NCI-H1105 (cell line): ENCODE results near the gene FGD4.
"Not testable (repeated sequence)": the region's sequence is repeated elsewhere in the genome, so short reads cannot be mapped to it uniquely, and the experiment has no call there.

ENCODE experiments used
- DNase-seq: peaks from one replicate; lab custom pipeline; 2025; lab: John Stamatoyannopoulos, UW

The FGD4 gene

DNA sequence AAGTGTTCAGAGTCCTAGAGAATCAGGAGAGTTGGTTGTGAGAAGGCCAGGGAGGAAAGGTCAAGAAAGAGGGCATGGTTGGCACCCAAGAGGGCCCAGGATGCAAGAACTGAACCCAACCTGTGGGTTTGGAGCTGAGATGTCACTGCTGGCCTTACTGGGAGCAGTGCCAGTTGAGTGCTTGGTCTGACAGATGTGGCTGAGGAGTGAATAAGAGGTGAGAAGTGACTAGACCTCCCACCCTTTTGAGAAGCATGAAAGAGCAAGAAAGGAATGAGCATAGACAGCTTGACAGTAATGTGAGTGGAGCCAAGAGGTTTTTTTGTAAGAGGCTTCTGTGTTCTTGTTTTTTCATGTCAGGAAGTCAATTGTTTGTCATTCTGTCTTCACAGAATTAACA lies 95.3 kb downstream of the FGD4 start:
- no peak for DNase-seq

DNA sequence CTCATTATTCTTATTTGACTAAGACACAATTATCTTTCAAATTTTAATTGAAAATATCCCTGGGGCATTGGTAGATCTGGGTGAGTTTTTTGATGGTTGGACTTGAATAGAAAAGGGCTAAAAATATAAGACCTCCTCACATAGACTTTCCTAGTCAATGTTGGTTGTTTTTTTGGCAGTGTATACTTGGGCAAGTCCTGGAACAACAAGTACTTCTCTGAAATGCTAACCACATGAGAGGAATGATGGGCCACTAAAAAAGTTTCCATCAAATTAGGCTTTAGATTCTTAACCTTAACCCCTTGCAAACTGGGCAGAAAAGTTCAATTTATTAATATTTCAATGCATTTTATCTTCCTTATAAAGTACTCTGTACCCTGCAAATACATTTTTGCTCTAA lies 97.6 kb downstream of the FGD4 start:
- no peak for DNase-seq

DNA sequence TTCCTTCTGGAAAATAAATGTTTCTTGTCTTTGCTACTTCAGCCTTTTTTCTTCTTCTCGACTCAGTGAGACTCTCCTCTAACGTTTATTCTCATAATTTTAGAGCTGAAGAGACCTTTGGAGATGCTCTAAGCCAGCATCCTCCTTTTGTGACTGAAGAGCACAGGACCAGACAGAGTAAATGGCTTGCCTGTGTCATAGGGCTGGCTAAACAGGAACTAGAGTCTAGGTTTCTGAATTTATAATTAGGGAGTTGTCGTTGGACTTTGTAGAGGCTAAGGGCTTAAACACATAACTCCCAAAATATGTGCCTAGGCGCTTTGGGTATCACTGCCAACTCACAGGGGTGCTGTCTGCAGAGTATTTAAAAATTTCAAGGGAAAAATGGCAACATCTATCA lies 98.5 kb downstream of the FGD4 start:
- DNase-seq, result no peak

DNA sequence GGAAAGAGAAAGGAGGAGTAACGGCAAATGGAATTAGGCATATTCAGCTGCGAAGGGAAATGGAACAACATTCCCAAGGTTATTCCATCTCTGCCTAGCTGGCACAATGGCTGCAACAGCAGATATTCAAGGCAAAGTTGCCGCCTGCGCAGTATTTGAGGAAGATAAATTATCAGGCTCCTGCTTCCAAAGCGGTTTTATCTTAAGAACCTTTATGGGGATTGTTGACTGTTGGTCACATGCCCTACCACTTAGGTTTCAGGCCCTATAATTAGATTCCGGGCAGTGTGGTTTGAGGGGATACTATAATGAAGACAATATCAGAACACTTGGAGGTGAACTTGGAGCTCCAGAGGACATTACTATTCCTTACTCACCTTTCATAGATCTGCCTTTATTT lies 99.7 kb downstream of the FGD4 start:
- DNase-seq, result no peak

DNA sequence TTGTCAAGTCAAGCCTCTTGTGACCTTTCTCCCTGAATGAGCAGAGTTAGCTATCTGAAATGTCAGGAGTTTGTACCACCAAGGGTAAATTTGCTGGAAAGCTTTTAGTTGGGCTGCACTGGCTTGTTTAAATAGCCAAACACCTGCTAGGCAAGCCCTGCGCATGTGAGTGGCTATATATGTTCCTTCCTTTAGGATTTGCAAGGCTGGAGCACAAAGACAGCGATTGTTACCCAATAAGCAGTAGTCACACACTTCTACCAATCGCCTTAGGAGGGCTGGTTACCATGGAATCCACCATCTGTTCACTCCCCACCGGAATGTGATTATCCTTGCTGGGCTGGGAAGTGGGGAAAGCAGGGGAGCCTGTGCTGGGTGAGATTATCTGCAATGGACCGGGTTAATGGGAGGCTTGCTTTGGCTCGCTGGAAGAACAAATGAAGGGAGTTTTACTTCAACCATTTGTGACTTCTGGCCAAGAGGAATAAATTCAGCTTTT lies 102.5 kb downstream of the FGD4 start:
- peak; percentile 83 for DNase-seq

DNA sequence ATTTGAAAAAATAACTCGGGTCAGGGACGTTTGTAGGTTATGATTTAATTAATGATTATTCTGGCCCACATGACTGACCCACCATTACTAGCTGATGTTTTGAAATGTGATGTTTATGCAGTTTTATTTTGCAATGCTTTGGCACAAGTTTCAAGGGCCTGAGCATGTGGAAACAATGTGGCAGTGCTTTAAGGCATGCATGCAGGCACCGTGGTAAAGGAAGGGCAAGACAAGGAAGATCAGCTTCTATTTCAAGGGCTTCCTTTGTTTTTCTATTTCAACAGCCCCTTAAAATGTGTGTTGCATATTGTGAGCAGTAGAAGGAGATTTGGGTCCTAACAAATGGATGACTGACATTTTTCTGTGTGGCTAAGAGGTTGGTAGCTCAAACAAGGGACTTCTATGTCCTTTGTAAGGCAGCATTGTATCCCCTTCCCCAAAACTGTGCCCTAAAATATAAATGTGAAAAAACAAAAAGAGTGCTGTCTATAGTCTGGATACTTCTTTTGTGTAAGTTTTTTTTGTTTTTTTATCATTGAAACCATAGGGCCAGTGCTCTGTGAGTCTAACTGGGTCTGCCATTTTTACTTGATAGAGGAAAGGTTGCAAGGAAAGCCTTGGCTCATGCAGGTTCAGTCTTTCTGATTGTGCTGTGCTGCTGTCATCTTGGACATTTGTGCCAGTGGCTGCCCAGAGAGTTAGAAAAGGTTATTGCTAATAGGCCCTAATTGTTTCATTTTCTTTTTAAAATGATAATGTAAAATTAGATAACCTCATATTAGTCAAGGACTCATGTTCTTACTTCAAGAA lies 103.5 kb downstream of the FGD4 start:
- no peak for DNase-seq

DNA sequence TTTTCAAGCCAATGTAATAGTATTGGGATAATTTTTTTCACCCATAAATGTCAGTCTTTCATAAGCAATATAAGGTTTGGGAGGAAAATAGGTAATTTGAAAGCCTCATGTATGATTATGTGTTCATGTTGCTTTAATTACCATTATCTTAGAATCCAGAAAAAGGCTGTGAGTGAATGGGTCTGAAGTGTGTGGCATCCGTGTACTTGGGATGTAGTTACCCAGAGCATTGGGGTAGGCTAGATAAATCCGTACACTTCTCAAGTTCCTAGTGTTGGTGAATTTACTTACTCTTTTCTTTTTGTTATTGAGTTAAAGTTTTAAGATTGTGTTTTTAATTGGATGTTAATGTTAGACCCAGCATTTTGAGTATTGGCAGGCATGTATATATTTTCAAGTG lies 104.4 kb downstream of the FGD4 start:
- DNase-seq, result no peak

DNA sequence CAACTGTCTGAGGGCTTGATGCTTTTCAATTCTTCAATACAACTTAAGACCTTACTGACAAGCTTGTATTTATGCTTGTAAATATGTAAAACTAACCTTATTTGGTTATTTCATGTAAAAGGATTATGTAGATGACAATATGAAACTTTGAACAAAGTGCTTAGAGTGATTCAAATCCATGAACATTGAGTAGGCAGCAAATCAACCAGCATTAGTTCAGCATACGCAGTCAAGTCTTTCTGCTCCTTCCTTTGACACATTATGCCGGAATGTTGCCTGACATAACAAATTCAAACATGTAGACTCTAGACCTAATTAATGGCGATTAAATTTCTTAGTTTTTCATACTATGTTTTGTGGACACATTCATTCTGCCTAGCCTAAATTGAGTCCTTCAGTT lies 105.2 kb downstream of the FGD4 start:
- DNase-seq, result no peak

DNA sequence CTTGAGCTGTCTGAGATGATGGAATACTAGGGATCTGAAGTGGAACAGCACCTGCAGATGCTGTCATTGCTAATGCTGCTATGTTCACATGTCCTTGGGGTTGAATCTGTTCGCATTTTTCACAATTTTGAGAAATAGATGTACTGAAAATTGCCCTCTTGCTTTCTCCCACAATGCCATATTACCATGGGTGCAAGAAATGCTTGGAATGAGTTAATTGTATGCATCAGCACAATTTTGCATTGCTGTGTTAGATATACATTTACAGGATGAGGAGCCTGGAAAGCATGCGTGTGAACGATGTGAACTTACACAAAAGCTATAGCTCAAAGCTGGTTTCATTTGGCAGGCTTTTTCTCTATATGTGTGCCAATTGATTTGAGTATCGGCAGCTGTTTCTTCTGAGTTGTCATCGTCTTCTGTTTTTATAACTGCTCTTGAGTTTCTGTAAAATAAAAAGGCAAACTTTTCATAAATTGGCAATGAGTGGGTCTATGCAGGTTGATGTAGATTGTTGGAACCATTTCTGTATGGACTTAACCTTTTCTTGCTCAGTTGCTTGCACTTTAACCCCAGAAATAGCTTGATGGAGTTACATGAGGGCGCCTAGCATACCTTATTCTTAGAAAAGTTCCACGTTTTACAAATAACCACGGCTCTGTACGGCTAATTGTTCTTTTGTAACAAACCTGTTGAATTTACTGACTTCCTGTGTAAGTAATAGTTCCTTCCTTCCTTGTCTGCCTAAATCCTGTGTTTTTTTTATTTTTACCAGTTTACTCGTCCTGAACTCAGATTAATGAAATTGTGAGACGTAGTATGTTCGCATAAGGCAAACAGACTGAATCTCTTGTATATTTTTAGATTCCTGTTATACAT lies 105.9 kb downstream of the FGD4 start:
- DNase-seq, result no peak

DNA sequence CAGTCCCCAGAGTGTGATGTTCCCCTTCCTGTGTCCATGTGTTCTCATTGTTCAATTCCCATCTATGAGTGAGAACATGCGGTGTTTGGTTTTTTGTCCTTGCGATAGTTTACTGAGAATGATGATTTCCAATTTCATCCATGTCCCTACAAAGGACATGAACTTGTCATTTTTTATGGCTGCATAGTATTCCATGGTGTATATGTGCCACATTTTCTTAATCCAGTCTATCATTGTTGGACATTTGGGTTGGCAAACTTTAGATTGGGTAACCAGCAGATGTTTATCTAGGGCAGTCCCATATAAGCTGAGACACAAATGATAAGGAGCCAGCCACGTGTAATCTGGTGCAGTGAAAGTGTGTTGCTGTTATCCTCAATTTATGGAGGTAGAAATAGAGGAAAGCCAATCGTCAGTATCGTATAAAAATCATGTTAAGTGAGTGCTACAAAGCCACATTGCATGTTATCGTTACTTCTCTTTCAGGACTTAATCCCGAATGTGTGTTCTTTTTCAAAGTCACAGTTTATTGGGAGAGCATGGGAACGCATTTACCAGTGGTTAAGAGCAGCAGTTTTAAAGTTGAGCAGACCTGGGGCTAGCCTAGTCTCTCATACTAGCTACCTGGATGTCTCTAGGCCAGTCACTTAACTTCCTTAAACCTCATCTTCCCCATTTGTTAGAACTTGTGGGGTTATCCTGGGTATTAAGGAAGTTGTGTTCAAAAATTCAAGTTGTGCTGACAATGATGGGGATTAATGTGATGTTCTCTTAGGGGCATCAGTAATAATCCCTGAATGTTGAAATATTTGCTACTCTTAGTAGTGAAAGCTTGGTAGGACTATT lies 108.0 kb downstream of the FGD4 start:
- not testable (repeated sequence) for DNase-seq

DNA sequence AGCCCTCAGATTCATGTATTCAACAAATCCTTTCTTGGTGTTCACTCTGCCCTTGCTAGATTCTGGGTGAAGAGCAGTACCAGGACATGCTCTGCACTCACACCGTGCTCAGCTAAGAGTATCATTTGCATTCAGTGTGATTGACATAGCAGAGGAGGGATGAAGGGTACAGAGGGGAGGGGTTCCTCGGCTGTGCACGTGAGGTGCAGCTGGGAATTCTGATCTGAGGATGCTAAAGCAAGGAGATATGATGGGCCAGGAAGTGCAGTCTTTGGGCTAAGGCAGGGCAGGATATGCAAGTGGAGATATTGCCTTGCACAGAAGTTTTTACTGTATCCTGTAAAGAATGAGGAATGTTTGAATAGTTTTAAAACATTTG lies 108.6 kb downstream of the FGD4 start:
- DNase-seq, result no peak

DNA sequence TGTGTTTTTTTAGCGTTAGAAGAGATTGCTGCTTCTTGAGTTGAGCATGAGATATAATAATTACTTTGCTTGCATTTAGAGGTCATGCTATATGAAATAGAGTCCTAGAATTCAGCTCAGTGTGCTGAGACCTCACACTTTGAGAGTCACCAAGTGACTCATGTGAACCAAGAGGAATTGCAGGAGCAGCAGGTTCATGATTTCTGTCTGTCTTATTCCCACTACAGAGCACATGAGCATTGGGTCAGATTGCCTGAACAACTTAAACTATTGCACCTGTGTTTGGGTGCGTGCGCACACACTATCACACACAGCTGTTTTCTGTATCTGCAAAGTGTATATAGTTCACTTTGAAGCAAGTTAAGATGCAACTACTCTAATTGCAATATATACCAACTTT lies 109.3 kb downstream of the FGD4 start:
- no peak for DNase-seq

DNA sequence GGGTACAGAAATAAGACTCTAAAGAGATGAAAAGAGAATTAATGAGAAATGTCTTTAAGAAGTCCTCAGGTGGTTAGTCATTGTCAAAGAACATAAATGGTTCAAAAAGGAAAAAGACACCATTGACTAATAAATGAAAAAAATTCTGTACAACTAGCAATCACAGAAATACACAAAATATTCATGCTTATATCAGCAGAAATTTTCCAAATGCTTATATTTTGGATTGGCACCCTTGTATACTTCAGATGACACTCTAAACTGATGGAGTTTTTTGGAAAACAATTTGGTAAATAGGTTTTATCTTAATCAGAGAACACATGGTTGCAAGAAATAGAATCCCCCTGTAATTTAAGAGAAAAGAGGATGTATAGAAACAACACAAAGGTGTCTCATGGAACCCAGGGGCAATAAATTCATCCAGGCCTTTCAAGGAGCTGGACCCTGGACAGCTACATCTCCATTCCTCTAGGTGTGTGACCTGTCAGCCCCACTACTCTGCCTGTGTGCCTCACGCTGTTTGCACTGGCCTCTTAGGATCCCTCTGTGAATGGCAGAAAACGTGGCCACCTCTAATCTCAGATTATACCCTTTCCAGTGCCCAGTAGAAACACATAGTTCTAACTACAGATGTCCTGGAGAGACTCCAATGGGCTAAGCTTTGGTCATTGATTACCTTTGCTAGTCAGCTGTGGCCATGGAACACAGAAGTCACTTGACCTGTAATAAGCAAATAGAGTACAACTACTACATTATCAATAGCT lies 110.2 kb downstream of the FGD4 start:
- DNase-seq, result no peak

DNA sequence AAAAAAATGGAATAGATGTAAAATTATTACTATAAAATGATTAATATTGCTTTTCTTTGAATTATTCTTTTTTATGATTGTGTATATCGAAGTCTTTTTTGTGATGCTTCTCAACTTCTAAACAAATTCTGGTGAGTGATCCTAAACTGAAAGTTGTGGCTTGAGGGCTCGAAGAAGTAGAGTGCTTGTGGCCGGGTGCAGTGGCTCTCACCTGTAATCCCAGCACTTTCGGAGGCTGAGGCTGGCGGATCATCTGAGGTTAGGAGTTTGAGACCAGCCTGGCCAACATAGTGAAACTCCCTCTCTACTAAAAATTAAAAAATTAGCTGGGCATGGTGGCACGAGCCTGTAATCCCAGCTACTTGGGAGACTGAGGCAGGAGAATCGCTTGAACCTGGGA lies 112.6 kb downstream of the FGD4 start:
- DNase-seq, result not testable (repeated sequence)

DNA sequence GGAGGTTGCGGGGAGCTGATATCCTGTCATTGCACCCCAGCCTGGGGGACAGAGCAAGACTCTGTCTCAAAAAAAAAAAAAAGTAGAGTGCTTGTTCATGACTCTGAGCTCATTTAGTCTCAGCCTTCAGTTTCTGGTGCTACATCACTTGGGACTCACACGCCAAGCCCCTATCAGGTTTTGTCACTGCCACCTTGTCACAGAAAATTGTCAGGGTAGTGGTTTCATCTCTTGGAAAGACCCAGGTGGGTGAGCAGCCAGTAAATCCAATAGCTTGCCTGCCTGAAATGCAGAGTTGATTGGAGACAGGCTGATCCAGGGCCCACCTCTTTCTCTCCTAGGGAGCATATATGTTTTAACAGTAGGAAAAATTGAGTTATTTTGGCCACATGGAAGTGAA lies 113.0 kb downstream of the FGD4 start:
- DNase-seq, result no peak

DNA sequence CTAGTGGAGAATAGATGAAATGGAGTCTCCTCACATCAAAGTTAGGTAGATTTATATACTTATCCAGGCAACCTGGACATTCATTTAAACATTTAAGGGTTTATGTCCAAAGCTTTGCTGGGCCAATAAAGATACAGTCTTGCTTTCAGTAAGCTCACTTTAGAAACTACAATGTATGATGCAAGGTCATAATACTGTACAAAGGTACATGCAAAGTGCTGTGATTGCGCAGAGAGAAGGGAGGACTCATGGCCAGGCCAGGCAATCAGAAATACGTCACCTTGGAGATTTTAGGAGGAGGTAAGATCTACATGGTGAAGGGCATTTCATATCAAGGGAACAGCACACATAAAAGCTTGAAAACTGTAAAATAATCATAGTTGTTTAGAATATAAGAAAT lies 113.6 kb downstream of the FGD4 start:
- DNase-seq, result no peak

DNA sequence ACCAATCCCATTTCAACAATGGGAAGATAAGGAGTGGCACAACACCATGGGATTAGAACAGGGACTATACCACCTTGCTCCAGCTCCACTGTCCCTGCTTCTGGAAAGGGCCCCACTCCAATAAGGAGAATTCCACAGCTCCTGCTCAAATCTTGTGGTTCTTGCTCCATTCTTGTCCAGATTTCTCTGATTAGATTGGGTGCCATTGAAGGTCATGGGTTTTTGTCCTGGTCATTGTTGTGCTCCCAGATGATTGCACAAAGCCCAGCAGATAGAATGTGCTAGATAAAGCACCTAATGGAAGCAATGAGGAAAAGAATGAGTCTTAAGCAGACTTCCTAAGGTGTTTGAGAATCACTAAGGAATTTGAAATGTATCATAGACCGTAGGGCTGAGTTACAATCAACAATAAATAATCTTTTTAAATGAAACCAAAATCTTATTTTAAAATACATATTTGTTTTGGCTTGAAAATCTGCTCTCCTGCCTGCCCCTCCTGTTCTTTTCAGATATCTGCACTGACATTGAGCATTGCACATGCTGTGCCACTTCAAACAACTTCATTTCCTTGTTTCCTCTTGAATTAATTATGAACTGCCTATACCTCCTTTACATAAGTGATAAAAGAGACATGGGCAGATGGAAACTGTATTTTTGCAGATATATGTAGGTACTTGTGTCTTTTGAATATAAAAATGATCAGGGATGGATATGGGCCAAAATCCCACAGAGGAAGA lies 115.9 kb downstream of the FGD4 start:
- DNase-seq, result no peak

DNA sequence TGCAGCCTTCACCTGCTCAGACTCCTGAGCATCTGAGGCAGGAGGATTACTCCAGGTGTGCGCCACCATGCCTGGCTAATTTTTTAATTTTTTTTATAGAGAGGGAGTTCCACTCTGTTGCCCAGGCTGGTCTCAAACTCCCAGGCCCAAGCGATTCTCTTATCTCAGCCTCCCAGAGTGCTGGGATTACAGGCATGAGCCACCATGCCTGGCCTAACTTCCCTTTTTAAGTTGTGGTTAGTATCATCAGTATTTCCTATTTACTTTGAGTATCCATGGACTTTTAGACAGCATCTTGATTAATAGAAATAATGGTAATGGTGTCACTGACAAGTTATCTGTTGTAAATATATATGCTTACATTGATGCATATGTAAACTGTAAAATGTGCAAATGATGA lies 116.9 kb downstream of the FGD4 start:
- DNase-seq, result no peak

DNA sequence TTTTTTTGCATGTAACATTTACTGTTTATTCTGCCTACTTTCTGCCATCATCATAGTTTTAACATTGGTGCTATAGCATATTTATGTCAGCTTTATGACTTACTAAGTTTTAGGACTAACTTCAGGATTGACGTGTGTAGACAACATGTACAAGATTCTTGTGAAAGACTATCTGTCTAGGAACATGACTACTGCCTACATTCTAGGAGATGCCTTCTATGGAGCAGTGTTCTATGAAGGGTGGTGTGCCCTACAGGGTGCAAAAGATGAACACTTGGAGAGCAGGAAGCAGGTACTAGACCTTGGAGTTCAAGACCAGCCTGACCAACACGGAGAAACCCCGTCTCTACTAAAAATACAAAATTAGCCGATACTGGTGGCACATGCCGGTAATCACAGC lies 118.6 kb downstream of the FGD4 start:
- no peak for DNase-seq

DNA sequence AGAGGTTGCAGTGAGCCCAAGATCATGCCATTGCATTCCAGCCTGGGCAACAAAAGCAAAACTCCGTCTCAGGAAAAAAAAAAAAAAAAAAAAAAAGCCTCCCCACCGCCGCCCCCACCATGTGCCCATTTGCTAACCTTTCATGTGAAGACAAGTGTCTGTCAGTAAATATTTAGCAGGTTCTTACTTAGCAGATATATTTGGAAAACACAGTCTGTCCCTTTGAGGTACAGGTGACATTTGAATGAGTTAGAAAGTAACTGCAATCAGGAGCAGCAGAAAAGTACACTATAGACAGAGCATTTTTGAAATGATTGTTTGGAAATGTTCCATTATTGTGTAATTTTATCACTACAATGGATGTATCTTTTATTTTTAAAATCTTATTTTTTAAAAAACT lies 119.7 kb downstream of the FGD4 start:
- DNase-seq, result no peak
